Small intestine (tissue), 7 donors: ENCODE results near the gene ELMOD1. TPM values are rescaled to one million over a fixed set of nuclear protein-coding genes. Genes with fewer than 3 reads are reported as not detected.
"Not testable (repeated sequence)": the region's sequence is repeated elsewhere in the genome, so short reads cannot be mapped to it uniquely, and the experiment has no call there.

Experiments used
- DNase-seq, 2 donors: peaks; one replicate each; pipeline versions ENCODE4 v3.0.0 to v3.0.0-alpha.2; 2013
- FAIRE-seq: peaks from 2 replicates; lab custom pipeline; 2012; peaks lifted over from hg19 to GRCh38; lab: Jason Lieb, UNC
- H3K27ac ChIP-seq, 3 donors: one replicate each; pipeline ENCODE4 v1.5.1; 2013; ENCODE audit warnings: low read length in 2 of 3, mild to moderate bottlenecking in 2 of 3, control low read depth in 1 of 3, inconsistent platforms in 1 of 3, low read depth in 1 of 3, moderate library complexity in 1 of 3
- H3K27me3 ChIP-seq, 3 donors: one replicate each; pipeline ENCODE4 v1.6.1; 2013; ENCODE audit warnings: low read length in 3 of 3, inconsistent platforms in 1 of 3; ENCODE audit not compliant: control insufficient read depth in 3 of 3, insufficient read depth in 3 of 3
- H3K36me3 ChIP-seq, 3 donors: one replicate each; pipeline ENCODE4 v1.6.1; 2013; ENCODE audit warnings: low read length in 3 of 3, inconsistent platforms in 1 of 3, low read depth in 1 of 3, mild to moderate bottlenecking in 1 of 3, moderate library complexity in 1 of 3; ENCODE audit not compliant: control insufficient read depth in 3 of 3, insufficient read depth in 2 of 3
- H3K4me1 ChIP-seq, 3 donors: one replicate each; pipeline ENCODE4 v1.6.1; 2013; ENCODE audit warnings: low read length in 2 of 3, inconsistent platforms in 1 of 3, low read depth in 1 of 3, mild to moderate bottlenecking in 1 of 3, moderate library complexity in 1 of 3; ENCODE audit not compliant: control insufficient read depth in 3 of 3, insufficient read depth in 2 of 3
- H3K4me3 ChIP-seq, 3 donors: one replicate each; pipeline ENCODE4 v1.5.1; 2013; ENCODE audit warnings: low read length in 3 of 3, control low read depth in 1 of 3, inconsistent platforms in 1 of 3, low read depth in 1 of 3, mild to moderate bottlenecking in 1 of 3, moderate library complexity in 1 of 3
- H3K9me3 ChIP-seq, 2 donors: one replicate each; pipeline ENCODE4 v1.6.1; 2013; ENCODE audit warnings: low read depth in 1 of 2, low read length in 1 of 2; ENCODE audit not compliant: control insufficient read depth in 2 of 2, insufficient read depth in 1 of 2
- WGBS, 3 donors: extraction: QIAGEN DNeasy Blood & Tissue Kit; methylation state at CpG; one replicate each; pipeline ENCODE4 v1.1.7; 2013; 5-methylcytosine and 5-hydroxymethylcytosine counted together
- polyA plus RNA-seq, 4 donors: library from polyadenylated mRNA; stranded (reverse) in 3 of 4; unstranded in 1 of 4; fragments of 200-250 nt in 3 of 4; fragments of 120-200 nt in 1 of 4; gene quantifications; one replicate each; pipeline versions ENCODE4 v1.2.1 to v1.2.3, GENCODE V29; 2013
- donor health status: healthy with polysubstance abuse.
- donor health status: control.
- donor health status: control.
- donor health status: Bipolar disorder and iron deficiency.
- donor health status: healthy.

Gene ELMOD1
- polyA plus RNA-seq, 4 donors: 0.18 to 0.58 TPM; not detected in 2

GRCh38 chr11:107563702-107564101 lies 27.2 kb upstream of the ELMOD1 start:
- H3K4me3 ChIP-seq: no peak overlapping the region
- H3K9me3 ChIP-seq: no peaks in the 10 kb centered on the region
- H3K36me3 ChIP-seq: no peaks in the 10 kb centered on the region
- peak overlapping the region in 1 of 3 donors; percentile 34 for H3K27ac ChIP-seq
- 0 to 4% (median 3%) methylated on average over 2 of the region's 2 CpGs for WGBS, 3 donors
- peaks cover 3 to 11% (median 5%) of the 10 kb centered on the region in 3 donors for H3K4me1 ChIP-seq
- DNase-seq (peak; percentile 41 to 56), FAIRE-seq (no peak)
- H3K27me3 ChIP-seq: no peaks in the 10 kb centered on the region

GRCh38 chr11:107564877-107565218 lies 26.1 kb upstream of the ELMOD1 start:
- 12 to 13% (median 13%) methylated on average over 6 of the region's 6 CpGs for WGBS, 3 donors
- Histone ChIP-seq H3K4me1 (peaks cover 3 to 11% (median 5%) of the 10 kb centered on the region in 3 donors), H3K9me3 (no peaks in the 10 kb centered on the region), H3K36me3 (no peaks in the 10 kb centered on the region), H3K27me3 (no peaks in the 10 kb centered on the region), H3K27ac (peak overlapping the region in 2 of 3 donors; percentile 53 to 97), H3K4me3 (peak overlapping the region; percentile 70 to 76 (median 75))
- DNase-seq: no peak
- no peak for FAIRE-seq

- H3K27ac ChIP-seq: peak within 1 kb of the TSS; percentile 53 to 97 (median 74)
- H3K36me3 ChIP-seq: no peaks in the 10 kb centered on the region
- H3K4me3 ChIP-seq: peak within 1 kb of the TSS; percentile 70 to 76 (median 75)
- no peak for FAIRE-seq
- peak; percentile 78 to 84 for DNase-seq
- H3K27me3 ChIP-seq: no peaks in the 10 kb centered on the region
- H3K4me1 ChIP-seq: peaks cover 3 to 11% (median 5%) of the 10 kb centered on the region in 3 donors
- 0 to 1% (median 0%) methylated on average over 32 of the region's 32 CpGs for WGBS, 3 donors
- no peaks in the 10 kb centered on the region for H3K9me3 ChIP-seq
Observed at GRCh38 chr11:107565219-107565937, 25.6 kb upstream of the ELMOD1 start, which contains the start of gene ALKBH8. TSS of gene ALKBH8 (minus strand) at chr11:107565735. CDS start at chr11:107560893, 4,842 bp downstream.

- H3K27me3 ChIP-seq, H3K9me3 ChIP-seq, H3K36me3 ChIP-seq, FAIRE-seq, DNase-seq: not testable (repeated sequence)
- peaks cover 3 to 11% (median 5%) of the 10 kb centered on the region in 3 donors for H3K4me1 ChIP-seq
- H3K27ac ChIP-seq: peak overlapping the region; percentile 53 to 97 (median 74)
- WGBS, 3 donors: 60 to 66% (median 63%) methylated on average over 9 of the region's 9 CpGs
- H3K4me3 ChIP-seq: peak overlapping the region; percentile 70 to 76 (median 75)
Observed at GRCh38 chr11:107565955-107566501, 24.9 kb upstream of the ELMOD1 start.

- Histone ChIP-seq H3K27ac (no peak overlapping the region), H3K36me3 (no peaks in the 10 kb centered on the region), H3K4me1 (peaks cover 3 to 11% (median 5%) of the 10 kb centered on the region in 3 donors), H3K9me3 (no peaks in the 10 kb centered on the region), H3K27me3 (no peaks in the 10 kb centered on the region), H3K4me3 (no peak overlapping the region)
- 88 to 98% (median 90%) methylated on average over 2 of the region's 2 CpGs for WGBS, 3 donors
- no peak for DNase-seq
- no peak for FAIRE-seq
Observed at GRCh38 chr11:107566569-107566968, 24.4 kb upstream of the ELMOD1 start.

- no peaks in the 10 kb centered on the region for H3K9me3 ChIP-seq
- H3K27ac ChIP-seq: no peak overlapping the region
- no peaks in the 10 kb centered on the region for H3K27me3 ChIP-seq
- DNase-seq (no peak), FAIRE-seq (no peak)
- no peak overlapping the region for H3K4me3 ChIP-seq
- H3K36me3 ChIP-seq: no peaks in the 10 kb centered on the region
- peaks cover 3 to 11% (median 5%) of the 10 kb centered on the region in 3 donors for H3K4me1 ChIP-seq
- WGBS, 3 donors: 60 to 78% (median 68%) methylated on average over 5 of the region's 5 CpGs
Observed at GRCh38 chr11:107567739-107568335, 23.1 kb upstream of the ELMOD1 start.

GRCh38 chr11:107570015-107570414 lies 20.9 kb upstream of the ELMOD1 start:
- DNase-seq (no peak), FAIRE-seq (no peak)
- Histone ChIP-seq H3K4me1 (peaks cover 0 to 4% (median 0%) of the 10 kb centered on the region in 3 donors), H3K27ac (no peak overlapping the region), H3K36me3 (no peaks in the 10 kb centered on the region), H3K27me3 (no peaks in the 10 kb centered on the region), H3K9me3 (no peaks in the 10 kb centered on the region), H3K4me3 (no peak overlapping the region)
- 85 to 88% (median 88%) methylated on average over 12 of the region's 12 CpGs for WGBS, 3 donors

GRCh38 chr11:107573438-107573837 lies 17.5 kb upstream of the ELMOD1 start:
- Histone ChIP-seq H3K4me1 (no peaks in the 10 kb centered on the region), H3K27me3 (no peaks in the 10 kb centered on the region), H3K4me3 (no peak overlapping the region), H3K27ac (no peak overlapping the region), H3K9me3 (no peaks in the 10 kb centered on the region), H3K36me3 (no peaks in the 10 kb centered on the region)
- FAIRE-seq (no peak), DNase-seq (no peak)
- 55 to 67% (median 61%) methylated on average over 1 of the region's 1 CpG for WGBS, 3 donors
